ENCODE data around the gene EPHA4.

Gene EPHA4

GRCh38 chr2:221420245-221420644 lies 151.9 kb downstream of the EPHA4 start:
- TF ChIP-seq TEAD4 (IDR thresholded peaks at IDR 0.05) (no peak), EGR1 (IDR thresholded peaks at IDR 0.05) (no peak), MAX (IDR thresholded peaks at IDR 0.05) (no peak)

- TF ChIP-seq TEAD4 (IDR thresholded peaks at IDR 0.05) (no peak), REST (IDR thresholded peaks at IDR 0.05; ENCODE audit: low read depth) (no peak), RAD21 (IDR thresholded peaks at IDR 0.05; ENCODE audit: low read depth) (no peak), EP300 (IDR thresholded peaks at IDR 0.05; ENCODE audit: borderline replicate concordance) (no peak), TCF12 (IDR thresholded peaks at IDR 0.05; ENCODE audit: low read depth) (no peak)
Measured at GRCh38 chr2:221415789-221416188, 156.3 kb downstream of the EPHA4 start.

GRCh38 chr2:221412978-221413377 lies 159.1 kb downstream of the EPHA4 start:
- TF ChIP-seq FOXM1 (IDR thresholded peaks at IDR 0.05; ENCODE audit: borderline replicate concordance, low read depth): no peak
- no peak for TF ChIP-seq TAF1 (IDR thresholded peaks at IDR 0.05; ENCODE audit: low read depth)
- no peak for TF ChIP-seq MAX (IDR thresholded peaks at IDR 0.05)
- no peak for TF ChIP-seq CREB1 (IDR thresholded peaks at IDR 0.05; ENCODE audit: low read depth)
- TF ChIP-seq EGR1 (IDR thresholded peaks at IDR 0.05): no peak
- no peak for TF ChIP-seq RAD21 (IDR thresholded peaks at IDR 0.05; ENCODE audit: low read depth)
- no peak for TF ChIP-seq CEBPB (IDR thresholded peaks at IDR 0.05)
- no peak for TF ChIP-seq TCF12 (IDR thresholded peaks at IDR 0.05; ENCODE audit: low read depth)
- no peak for TF ChIP-seq ZBTB7A (IDR thresholded peaks at IDR 0.05; ENCODE audit: low read depth)
- no peak for TF ChIP-seq EP300 (IDR thresholded peaks at IDR 0.05; ENCODE audit: borderline replicate concordance)
- TF ChIP-seq NFIC (IDR thresholded peaks at IDR 0.05): no peak
- no peak for TF ChIP-seq TEAD4 (IDR thresholded peaks at IDR 0.05)

GRCh38 chr2:221410487-221410886 lies 161.6 kb downstream of the EPHA4 start:
- TF ChIP-seq EGR1 (IDR thresholded peaks at IDR 0.05) (no peak), RAD21 (IDR thresholded peaks at IDR 0.05; ENCODE audit: low read depth) (no peak), YY1 (IDR thresholded peaks at IDR 0.05; ENCODE audit: low read depth) (no peak), NFIC (IDR thresholded peaks at IDR 0.05) (no peak), TCF12 (IDR thresholded peaks at IDR 0.05; ENCODE audit: low read depth) (no peak), TAF1 (IDR thresholded peaks at IDR 0.05; ENCODE audit: low read depth) (no peak), EP300 (IDR thresholded peaks at IDR 0.05; ENCODE audit: borderline replicate concordance) (no peak), FOXM1 (IDR thresholded peaks at IDR 0.05; ENCODE audit: borderline replicate concordance, low read depth) (no peak), ZBTB7A (IDR thresholded peaks at IDR 0.05; ENCODE audit: low read depth) (no peak)

GRCh38 chr2:221407765-221408164 lies 164.3 kb downstream of the EPHA4 start:
- TF ChIP-seq CEBPB (IDR thresholded peaks at IDR 0.05) (no peak), EP300 (IDR thresholded peaks at IDR 0.05; ENCODE audit: borderline replicate concordance) (no peak), TAF1 (IDR thresholded peaks at IDR 0.05; ENCODE audit: low read depth) (no peak), EGR1 (IDR thresholded peaks at IDR 0.05) (no peak), CREB1 (IDR thresholded peaks at IDR 0.05; ENCODE audit: low read depth) (no peak), FOXM1 (IDR thresholded peaks at IDR 0.05; ENCODE audit: borderline replicate concordance, low read depth) (no peak), MAX (IDR thresholded peaks at IDR 0.05) (no peak), NFIC (IDR thresholded peaks at IDR 0.05) (no peak), RAD21 (IDR thresholded peaks at IDR 0.05; ENCODE audit: low read depth) (no peak), USF1 (IDR thresholded peaks at IDR 0.05) (no peak)

GRCh38 chr2:221405521-221405920 lies 166.6 kb downstream of the EPHA4 start:
- no peak for TF ChIP-seq EP300 (IDR thresholded peaks at IDR 0.05; ENCODE audit: borderline replicate concordance)
- no peak for TF ChIP-seq FOXM1 (IDR thresholded peaks at IDR 0.05; ENCODE audit: borderline replicate concordance, low read depth)
- no peak for TF ChIP-seq RAD21 (IDR thresholded peaks at IDR 0.05; ENCODE audit: low read depth)
- no peak for TF ChIP-seq MAX (IDR thresholded peaks at IDR 0.05)
- TF ChIP-seq ZBTB7A (IDR thresholded peaks at IDR 0.05; ENCODE audit: low read depth): no peak
- no peak for TF ChIP-seq EGR1 (IDR thresholded peaks at IDR 0.05)
- no peak for TF ChIP-seq TCF12 (IDR thresholded peaks at IDR 0.05; ENCODE audit: low read depth)
- TF ChIP-seq TAF1 (IDR thresholded peaks at IDR 0.05; ENCODE audit: low read depth): no peak
- TF ChIP-seq REST (IDR thresholded peaks at IDR 0.05; ENCODE audit: low read depth): no peak
- TF ChIP-seq NFIC (IDR thresholded peaks at IDR 0.05): no peak
- TF ChIP-seq USF1 (IDR thresholded peaks at IDR 0.05): no peak
- TF ChIP-seq CREB1 (IDR thresholded peaks at IDR 0.05; ENCODE audit: low read depth): no peak
- no peak for TF ChIP-seq YY1 (IDR thresholded peaks at IDR 0.05; ENCODE audit: low read depth)
- no peak for TF ChIP-seq CEBPB (IDR thresholded peaks at IDR 0.05)
- no peak for TF ChIP-seq TEAD4 (IDR thresholded peaks at IDR 0.05)
